GM18909 (cell line): Measurements from ENCODE around the gene MYO1H.

Experiments used
- ATAC-seq: cut with Tn5 transposase; IDR thresholded peaks from one replicate; pipeline ENCODE4 v1.9.1; 2021; ENCODE audit warnings: mild to moderate bottlenecking; ENCODE audit not compliant: unreplicated experiment, poor library complexity

Gene MYO1H

GRCh38 chr12:109445191-109445609 lies 97.5 kb downstream of the MYO1H start:
- no peak for ATAC-seq

GRCh38 chr12:109446869-109447268 lies 99.2 kb downstream of the MYO1H start:
- ATAC-seq = no peak

GRCh38 chr12:109447482-109447881 lies 99.8 kb downstream of the MYO1H start:
- no peak for ATAC-seq

GRCh38 chr12:109448272-109448671 lies 100.6 kb downstream of the MYO1H start:
- no peak for ATAC-seq

- no peak for ATAC-seq
Observed at GRCh38 chr12:109448707-109449390, 101.1 kb downstream of the MYO1H start.

GRCh38 chr12:109449845-109450532 lies 102.3 kb downstream of the MYO1H start:
- ATAC-seq = no peak

- no peak for ATAC-seq
Observed at GRCh38 chr12:109450980-109451379, 103.3 kb downstream of the MYO1H start.

- no peak for ATAC-seq
Observed at GRCh38 chr12:109451400-109451799, 103.7 kb downstream of the MYO1H start.

GRCh38 chr12:109452489-109452888 lies 104.8 kb downstream of the MYO1H start:
- no peak for ATAC-seq

GRCh38 chr12:109455706-109456105 lies 108.0 kb downstream of the MYO1H start:
- ATAC-seq = no peak

- no peak for ATAC-seq
Observed at GRCh38 chr12:109458086-109458485, 110.4 kb downstream of the MYO1H start.

GRCh38 chr12:109458771-109459208 lies 111.1 kb downstream of the MYO1H start:
- no peak for ATAC-seq

GRCh38 chr12:109459247-109459646 lies 111.5 kb downstream of the MYO1H start:
- no peak for ATAC-seq

- ATAC-seq = no peak
Observed at GRCh38 chr12:109460538-109460937, 112.8 kb downstream of the MYO1H start.

- ATAC-seq = no peak
Observed at GRCh38 chr12:109461049-109461845, 113.5 kb downstream of the MYO1H start.

- ATAC-seq = no peak
Observed at GRCh38 chr12:109461846-109462756, 114.4 kb downstream of the MYO1H start.

GRCh38 chr12:109462868-109463692 lies 115.4 kb downstream of the MYO1H start:
- ATAC-seq = no peak

GRCh38 chr12:109463756-109464155 lies 116.1 kb downstream of the MYO1H start:
- ATAC-seq = no peak

- ATAC-seq = no peak
Observed at GRCh38 chr12:109464642-109465351, 117.1 kb downstream of the MYO1H start.
